ENCODE measurements around the gene CTNNA1.
"Not testable (repeated sequence)": the region's sequence is repeated elsewhere in the genome, so short reads cannot be mapped to it uniquely, and the experiment has no call there.

Gene CTNNA1

GRCh38 chr5:138824516-138824915 is 71.3 kb downstream of the CTNNA1 start:
- DNase-seq, result no peak

GRCh38 chr5:138824924-138825863 is 72.0 kb downstream of the CTNNA1 start:
- no peak for DNase-seq

DNA sequence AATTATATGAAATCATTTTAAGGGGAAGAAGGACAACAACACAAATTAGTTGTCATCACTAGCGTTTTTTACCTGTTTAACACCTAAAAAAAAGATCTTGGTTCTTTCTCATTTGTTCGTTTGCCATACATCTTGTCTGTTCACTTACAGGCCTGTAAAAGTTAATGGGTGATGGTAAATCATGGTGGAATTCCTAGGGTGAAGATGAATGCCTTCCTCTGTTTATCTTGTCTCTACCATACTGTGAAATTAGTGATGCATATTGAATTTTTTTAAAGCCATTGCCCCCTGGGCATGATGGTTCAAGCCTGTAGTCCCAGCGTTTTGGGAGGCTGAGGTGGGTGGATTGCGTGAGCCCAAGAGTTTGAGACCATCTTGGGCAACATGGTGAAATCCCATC is 75.3 kb downstream of the CTNNA1 start:
- no peak for DNase-seq

DNA sequence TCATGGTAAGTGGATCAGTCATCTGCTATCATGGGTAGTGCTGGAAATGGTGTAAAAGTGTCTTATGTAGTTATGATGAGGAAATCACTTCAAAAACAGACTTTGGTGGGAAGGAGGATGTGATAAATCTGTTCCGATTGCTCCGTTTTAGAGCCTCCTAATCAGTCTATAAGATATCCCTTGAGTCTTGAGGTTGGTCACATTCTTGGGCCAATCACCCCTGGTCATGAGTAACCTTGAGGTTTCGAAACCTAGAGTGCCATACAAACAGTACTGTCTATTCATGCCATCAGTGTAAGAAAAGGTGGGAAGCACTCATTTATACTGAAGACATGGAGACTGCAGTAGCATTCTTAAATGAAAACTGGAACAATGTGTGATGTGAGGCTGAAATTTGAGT is 76.1 kb downstream of the CTNNA1 start:
- DNase-seq, result no peak

- DNase-seq, result no peak
These were observed 78.5 kb downstream of the CTNNA1 start for GRCh38 chr5:138831703-138832102.

DNA sequence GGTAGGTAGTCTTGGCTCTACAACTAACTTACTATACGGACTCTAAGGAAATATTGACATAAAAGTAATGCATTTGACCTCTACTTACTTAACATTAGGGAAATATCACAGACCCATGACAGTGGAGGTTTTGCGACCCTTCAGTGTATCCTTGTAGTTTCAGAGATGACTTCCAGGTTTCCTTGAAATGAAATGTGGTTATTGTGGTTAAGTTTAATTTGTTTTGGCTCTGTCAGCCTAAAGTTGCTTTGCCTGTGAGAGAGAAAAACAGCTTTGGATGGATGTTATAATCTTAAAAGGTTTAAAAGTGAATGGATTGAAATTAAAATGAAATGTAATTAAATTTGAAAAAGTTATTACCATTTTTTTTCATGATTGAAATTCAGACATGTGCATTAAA is 79.0 kb downstream of the CTNNA1 start:
- DNase-seq, result no peak

- DNase-seq, result no peak
These were observed 79.9 kb downstream of the CTNNA1 start for GRCh38 chr5:138833080-138833479.

- DNase-seq, result no peak
These were observed 80.7 kb downstream of the CTNNA1 start for GRCh38 chr5:138833726-138834480.

- not testable (repeated sequence) for DNase-seq
These were observed 81.6 kb downstream of the CTNNA1 start for GRCh38 chr5:138834853-138835252.

GRCh38 chr5:138837160-138837559 is 83.9 kb downstream of the CTNNA1 start:
- no peak for DNase-seq

DNA sequence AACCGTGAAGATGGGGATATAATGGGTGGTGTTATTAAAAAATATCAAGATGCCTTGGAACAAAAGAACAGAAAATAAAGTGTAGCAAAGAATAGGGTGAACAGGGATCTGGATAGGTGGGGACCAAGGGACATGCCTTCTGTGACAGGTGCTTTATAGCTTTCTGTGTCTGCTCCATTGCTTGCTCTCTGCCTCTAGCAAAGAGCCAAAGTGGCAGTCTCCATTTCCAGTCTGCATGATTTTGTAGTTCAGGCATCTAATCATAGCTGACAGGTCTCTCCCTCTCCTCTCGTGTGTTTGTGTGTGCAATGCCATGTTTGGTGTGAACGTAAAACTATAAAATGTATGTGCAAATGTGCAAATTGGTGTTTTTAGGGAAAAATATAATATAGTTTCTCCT is 86.9 kb downstream of the CTNNA1 start:
- no peak for DNase-seq

DNA sequence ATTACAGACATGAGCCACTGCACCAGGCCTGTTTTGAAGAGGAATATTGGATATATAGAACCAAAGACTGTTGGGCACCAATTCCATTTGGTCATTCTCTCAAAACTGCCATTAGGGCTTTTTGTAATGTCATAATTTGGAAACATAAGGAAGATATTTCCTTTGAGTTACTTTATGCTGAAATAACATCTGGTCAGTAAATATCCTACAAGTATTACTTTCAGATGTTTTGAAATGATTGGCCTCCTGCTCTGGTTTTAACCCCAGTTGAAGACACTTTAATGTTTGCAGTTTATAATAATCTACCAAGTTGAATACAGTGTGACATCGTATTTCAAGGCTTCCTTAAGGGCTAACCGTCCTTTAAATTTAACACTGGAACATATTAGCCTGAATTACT is 88.3 kb downstream of the CTNNA1 start:
- DNase-seq, result no peak

GRCh38 chr5:138843316-138844124 is 90.3 kb downstream of the CTNNA1 start:
- no peak for DNase-seq

DNA sequence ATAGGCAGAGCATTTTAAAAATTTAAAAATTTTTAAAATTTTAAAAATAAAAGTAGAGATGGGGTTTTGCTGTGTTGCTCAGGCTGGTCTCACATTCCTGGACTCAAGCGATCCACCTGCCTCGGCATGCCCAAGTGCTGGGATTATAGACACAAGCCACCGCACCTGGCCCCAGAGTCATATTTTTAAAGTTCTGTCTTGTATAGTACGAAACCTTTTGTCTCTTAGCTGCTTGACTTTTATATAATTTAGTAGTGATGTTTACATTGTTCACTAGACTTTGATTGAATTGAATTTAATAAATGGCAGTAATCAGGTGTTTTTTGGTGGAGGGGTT is 90.9 kb downstream of the CTNNA1 start:
- DNase-seq, result no peak

DNA sequence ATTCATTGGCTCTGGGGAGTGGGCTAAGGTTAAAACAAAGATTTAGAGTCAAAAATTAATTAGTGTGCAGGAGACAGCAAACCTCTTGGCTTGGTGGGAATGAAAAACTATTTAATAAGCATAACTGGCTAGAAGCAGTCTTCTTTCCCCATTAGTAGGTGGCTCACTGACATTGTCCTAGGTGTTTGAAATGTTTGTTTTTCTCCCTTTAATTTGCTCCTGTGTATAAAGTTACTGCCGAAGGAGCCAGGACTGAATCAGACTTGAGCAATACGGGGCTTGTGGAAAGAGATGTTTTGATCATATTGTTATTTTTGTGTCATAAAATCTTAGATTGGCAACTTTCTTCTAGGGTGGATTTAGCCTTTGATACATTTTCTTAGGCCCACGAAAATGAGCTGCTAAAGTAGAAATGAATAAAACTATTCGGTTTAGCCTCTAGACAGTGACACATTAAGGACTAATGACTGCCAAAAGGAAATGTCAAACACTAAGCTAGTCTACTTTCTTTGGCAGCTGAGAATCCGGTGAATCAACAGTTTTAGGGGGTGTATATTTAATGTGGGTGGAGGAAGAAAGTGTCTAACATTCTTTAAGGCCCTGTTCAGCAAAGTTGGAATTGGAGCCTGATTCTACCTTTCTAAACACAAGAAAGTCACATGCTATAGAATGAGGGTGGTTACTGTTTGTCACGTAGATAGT is 91.7 kb downstream of the CTNNA1 start:
- no peak for DNase-seq

DNA sequence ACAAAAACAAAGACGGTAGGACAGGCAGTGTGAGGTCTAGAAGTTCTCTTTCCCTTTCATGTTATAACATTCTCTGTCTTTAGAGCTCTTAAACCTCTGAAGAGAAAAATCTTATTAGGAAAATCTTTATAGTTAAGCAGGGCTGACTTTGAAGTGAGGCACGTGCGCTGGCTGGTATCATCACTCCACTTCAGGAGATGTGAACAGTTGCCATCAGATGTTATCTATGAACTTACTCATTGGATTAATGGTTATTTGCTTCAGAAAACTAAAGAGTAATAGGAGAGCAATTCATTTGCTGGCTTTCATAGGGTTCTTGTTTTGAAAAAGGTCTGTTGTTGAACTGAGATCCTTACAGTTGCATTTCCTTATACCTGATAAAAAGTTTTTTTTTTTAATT is 96.2 kb downstream of the CTNNA1 start:
- DNase-seq, result no peak

- no peak for DNase-seq
These were observed 96.7 kb downstream of the CTNNA1 start for GRCh38 chr5:138849882-138850281.

DNA sequence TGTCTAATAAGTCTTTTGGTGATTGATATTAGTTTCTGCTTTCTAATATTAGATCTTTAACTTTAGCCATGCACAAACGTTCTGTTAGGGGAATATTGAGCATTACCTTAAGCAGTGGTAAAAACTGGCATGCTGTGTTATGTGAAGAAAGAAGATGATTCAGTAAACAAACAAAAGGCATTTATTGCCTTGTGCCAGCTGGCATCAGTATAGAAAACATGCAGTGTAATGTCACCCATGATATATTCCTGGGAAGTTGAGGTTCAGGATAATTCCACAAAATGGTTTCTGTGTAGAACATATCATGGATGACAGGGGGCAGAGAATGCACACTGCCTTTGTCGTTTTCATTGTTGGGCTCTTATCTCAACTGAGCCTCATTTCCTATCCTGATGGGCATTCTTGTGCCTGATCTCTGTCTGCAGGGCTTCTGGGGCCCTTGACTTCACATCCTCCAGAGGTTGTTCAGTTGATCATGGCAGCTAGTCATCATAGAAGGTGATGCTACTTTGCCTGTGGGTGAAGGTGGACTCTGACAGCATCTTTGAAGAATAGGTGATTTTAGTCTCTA is 97.7 kb downstream of the CTNNA1 start:
- DNase-seq, result no peak

- DNase-seq, result no peak
These were observed 99.9 kb downstream of the CTNNA1 start for GRCh38 chr5:138853132-138853531.

DNA sequence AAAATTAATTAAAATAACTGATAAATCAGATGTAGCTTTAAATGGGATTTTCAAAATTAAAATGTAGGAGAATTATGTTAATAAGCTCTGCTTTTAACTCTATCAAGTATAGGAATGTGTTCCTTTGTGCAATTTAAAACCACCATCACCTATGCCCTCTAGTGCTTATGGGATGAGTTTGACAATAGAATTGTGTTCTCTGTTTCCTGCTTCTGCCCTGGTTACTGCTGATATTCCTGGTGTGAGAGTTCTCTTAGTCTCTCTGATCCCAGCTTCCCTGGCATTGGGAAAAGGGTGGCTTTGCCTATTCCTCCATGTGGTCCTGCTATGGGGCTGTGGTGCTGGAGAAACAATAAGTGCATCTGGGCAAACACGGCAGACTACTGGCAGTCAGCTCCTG is 113.8 kb downstream of the CTNNA1 start:
- DNase-seq, result no peak

GRCh38 chr5:138869038-138869437 is 115.8 kb downstream of the CTNNA1 start:
- no peak for DNase-seq

GRCh38 chr5:138869763-138870500 is 116.7 kb downstream of the CTNNA1 start:
- no peak for DNase-seq
